SK-N-SH (cell line): Measurements from ENCODE around the gene PPP2R3A.
"Not testable (repeated sequence)": the region's sequence is repeated elsewhere in the genome, so short reads cannot be mapped to it uniquely, and the experiment has no call there.

Experiments
- ELF1 ChIP-seq: IDR thresholded peaks from 2 replicates; pipeline ENCODE4 v1.4.0; 2012
- EP300 ChIP-seq, 2 experiments: IDR thresholded peaks; 2 replicates each; pipeline versions ENCODE4 v1.4.0 to v1.6.1; 2012; ENCODE audit warnings: borderline replicate concordance in 1 of 2, low read depth in 1 of 2, low read length in 1 of 2
- GATA2 ChIP-seq: sonication (generic); formaldehyde crosslinking; IDR thresholded peaks from 2 replicates; pipeline ENCODE4 v1.5.0; 2020; ENCODE audit warnings: mild to moderate bottlenecking, missing genetic modification reagents
- MXI1 ChIP-seq: IDR thresholded peaks from 2 replicates; pipeline ENCODE4 v1.6.1; 2012; ENCODE audit warnings: mild to moderate bottlenecking, low read depth, low read length, improper control_type of control experiment
- POLR2AphosphoS5 ChIP-seq: IDR thresholded peaks from 2 replicates; pipeline ENCODE4 v1.6.1; 2012; ENCODE audit warnings: low read depth, low read length
- REST ChIP-seq: IDR thresholded peaks from 2 replicates; pipeline ENCODE4 v1.6.1; 2012; ENCODE audit warnings: mild to moderate bottlenecking, low read depth, low read length, moderate library complexity
- TAF1 ChIP-seq: IDR thresholded peaks from 2 replicates; pipeline ENCODE4 v1.6.1; 2012; ENCODE audit warnings: low read depth, mild to moderate bottlenecking, low read length, moderate library complexity, borderline replicate concordance
- TEAD4 ChIP-seq: IDR thresholded peaks from 2 replicates; pipeline ENCODE4 v1.4.0; 2012; ENCODE audit warnings: mild to moderate bottlenecking, borderline replicate concordance; ENCODE audit not compliant: insufficient read depth
- TF ChIP-seq, protein P1 (sequence below): fragments of 200-600 bp; sonication (generic); IDR thresholded peaks from 2 replicates; pipeline ENCODE4 v1.6.1; 2017; ENCODE audit warnings: antibody characterized with exemption, mild to moderate bottlenecking, moderate library complexity

DNA sequence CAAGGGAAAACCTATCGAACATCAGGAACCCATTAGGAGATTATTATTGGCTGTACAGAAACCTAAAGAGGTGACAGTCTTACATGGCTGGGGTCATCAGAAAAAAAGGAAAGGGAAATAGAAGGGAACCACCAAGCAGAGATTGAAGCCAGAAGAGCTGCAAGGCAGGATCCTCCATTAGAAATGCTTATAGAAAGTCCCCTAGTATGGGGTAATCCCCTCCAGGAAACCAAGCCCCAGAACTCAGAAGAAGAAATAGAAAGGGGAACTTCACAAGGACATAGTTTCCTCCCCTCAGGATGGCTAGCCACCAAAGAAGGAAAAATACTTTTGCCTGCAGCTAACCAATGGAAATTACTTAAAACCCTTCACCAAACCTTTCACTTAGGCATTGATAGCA is 27.8 kb upstream of the PPP2R3A start:
- TF ChIP-seq, protein P1, sequence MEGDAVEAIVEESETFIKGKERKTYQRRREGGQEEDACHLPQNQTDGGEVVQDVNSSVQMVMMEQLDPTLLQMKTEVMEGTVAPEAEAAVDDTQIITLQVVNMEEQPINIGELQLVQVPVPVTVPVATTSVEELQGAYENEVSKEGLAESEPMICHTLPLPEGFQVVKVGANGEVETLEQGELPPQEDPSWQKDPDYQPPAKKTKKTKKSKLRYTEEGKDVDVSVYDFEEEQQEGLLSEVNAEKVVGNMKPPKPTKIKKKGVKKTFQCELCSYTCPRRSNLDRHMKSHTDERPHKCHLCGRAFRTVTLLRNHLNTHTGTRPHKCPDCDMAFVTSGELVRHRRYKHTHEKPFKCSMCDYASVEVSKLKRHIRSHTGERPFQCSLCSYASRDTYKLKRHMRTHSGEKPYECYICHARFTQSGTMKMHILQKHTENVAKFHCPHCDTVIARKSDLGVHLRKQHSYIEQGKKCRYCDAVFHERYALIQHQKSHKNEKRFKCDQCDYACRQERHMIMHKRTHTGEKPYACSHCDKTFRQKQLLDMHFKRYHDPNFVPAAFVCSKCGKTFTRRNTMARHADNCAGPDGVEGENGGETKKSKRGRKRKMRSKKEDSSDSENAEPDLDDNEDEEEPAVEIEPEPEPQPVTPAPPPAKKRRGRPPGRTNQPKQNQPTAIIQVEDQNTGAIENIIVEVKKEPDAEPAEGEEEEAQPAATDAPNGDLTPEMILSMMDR, result not testable (repeated sequence)
- TF ChIP-seq TEAD4; POLR2AphosphoS5; EP300 (IDR thresholded peaks at IDR 0.05; ENCODE audit: borderline replicate concordance in 1 of 2, low read depth in 1 of 2, low read length in 1 of 2); ELF1; GATA2; TAF1; REST; MXI1: not testable (repeated sequence)
